ENCODE measurements around the gene ALDOC. TPM values are rescaled to one million over a fixed set of nuclear protein-coding genes. Genes with fewer than 3 reads are reported as not detected.
A peak's percentile ranks its signal among the peaks of the same experiment; 100 is the strongest.
"Not testable (repeated sequence)": the region's sequence is repeated elsewhere in the genome, so short reads cannot be mapped to it uniquely, and the experiment has no call there.

The ALDOC gene
- total RNA-seq, 1 donor from 2014 or later = 329 TPM

DNA sequence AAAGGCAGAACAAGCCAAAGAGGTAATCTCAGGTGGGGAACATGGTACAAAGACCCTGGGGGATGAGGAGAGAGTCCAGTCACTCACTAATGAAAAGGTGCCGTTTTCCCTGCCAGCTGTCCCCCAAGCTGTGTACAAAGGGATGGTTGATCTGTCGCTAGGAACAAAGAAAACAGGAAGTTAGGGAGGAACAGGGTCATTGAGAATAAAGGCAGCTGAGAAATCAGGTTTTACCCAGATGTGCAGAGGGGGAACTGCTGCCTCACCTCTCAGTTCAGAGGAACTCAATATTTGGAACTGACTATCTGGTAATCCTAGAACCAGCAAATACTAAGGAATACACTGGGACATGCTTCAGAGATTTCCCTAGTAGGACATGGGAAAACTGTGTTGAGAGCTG, 35.8 kb upstream of the ALDOC start:
- Histone ChIP-seq H3K27me3 (ENCODE audit: low read depth) (no peaks in the 10 kb centered on the region), H3K4me3 (no peak overlapping the region), H3K27ac (replicated peaks) (no peak overlapping the region), H3K36me3 (peaks cover 41% of the 10 kb centered on the region), H3K4me1 (no peaks in the 10 kb centered on the region), H3K9me3 (replicated peaks) (no peaks in the 10 kb centered on the region)
- TF ChIP-seq, protein P1, sequence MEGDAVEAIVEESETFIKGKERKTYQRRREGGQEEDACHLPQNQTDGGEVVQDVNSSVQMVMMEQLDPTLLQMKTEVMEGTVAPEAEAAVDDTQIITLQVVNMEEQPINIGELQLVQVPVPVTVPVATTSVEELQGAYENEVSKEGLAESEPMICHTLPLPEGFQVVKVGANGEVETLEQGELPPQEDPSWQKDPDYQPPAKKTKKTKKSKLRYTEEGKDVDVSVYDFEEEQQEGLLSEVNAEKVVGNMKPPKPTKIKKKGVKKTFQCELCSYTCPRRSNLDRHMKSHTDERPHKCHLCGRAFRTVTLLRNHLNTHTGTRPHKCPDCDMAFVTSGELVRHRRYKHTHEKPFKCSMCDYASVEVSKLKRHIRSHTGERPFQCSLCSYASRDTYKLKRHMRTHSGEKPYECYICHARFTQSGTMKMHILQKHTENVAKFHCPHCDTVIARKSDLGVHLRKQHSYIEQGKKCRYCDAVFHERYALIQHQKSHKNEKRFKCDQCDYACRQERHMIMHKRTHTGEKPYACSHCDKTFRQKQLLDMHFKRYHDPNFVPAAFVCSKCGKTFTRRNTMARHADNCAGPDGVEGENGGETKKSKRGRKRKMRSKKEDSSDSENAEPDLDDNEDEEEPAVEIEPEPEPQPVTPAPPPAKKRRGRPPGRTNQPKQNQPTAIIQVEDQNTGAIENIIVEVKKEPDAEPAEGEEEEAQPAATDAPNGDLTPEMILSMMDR (IDR thresholded peaks at IDR 0.05; ENCODE audit: borderline replicate concordance) = no peak
- no peak for DNase-seq
- intact Hi-C loops (cut with micrococcal nuclease) = loop anchor here (5.0 kb wide), 1 partner anchor 115 kb away; no protein-coding TSS in a partner anchor

DNA sequence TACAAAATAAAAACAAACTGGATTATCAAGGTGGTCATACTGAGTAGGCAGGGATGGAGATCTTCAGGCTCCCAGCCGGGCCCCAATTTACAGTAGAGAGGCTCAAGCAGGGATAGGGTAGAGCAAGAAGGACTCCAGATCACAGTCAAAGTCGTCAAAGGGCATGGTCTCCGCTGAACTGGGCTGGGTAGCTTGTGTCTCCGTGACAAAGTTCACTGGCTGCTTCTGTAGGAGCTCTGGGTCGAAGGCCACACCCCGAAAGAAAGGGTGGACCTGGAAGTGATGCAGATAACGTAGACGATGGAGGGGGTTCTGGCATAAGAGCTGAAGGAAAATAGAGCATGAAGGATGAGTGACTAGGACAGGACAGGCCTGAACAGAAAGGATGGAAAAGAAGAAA, 33.7 kb upstream of the ALDOC start:
- Histone ChIP-seq H3K9me3 (replicated peaks) (no peaks in the 10 kb centered on the region), H3K27ac (replicated peaks) (no peak overlapping the region), H3K27me3 (ENCODE audit: low read depth) (no peaks in the 10 kb centered on the region), H3K4me1 (no peaks in the 10 kb centered on the region), H3K4me3 (no peak overlapping the region), H3K36me3 (peaks cover 20% of the 10 kb centered on the region)
- DNase-seq = no peak
- TF ChIP-seq, protein P1 (IDR thresholded peaks at IDR 0.05; ENCODE audit: borderline replicate concordance) = no peak
- intact Hi-C loops (cut with micrococcal nuclease) = loop anchor here (5.0 kb wide), 1 partner anchor 113 kb away; no protein-coding TSS in a partner anchor

GRCh38 chr17:28604031-28604430, 27.3 kb upstream of the ALDOC start:
- H3K27ac ChIP-seq (replicated peaks); H3K9me3 ChIP-seq (replicated peaks); DNase-seq; H3K27me3 ChIP-seq (ENCODE audit: low read depth); H3K4me3 ChIP-seq; H3K36me3 ChIP-seq; intact Hi-C loops (cut with micrococcal nuclease): not testable (repeated sequence)
- peaks cover 12% of the 10 kb centered on the region for H3K4me1 ChIP-seq

- intact Hi-C loops (cut with micrococcal nuclease) = no loop called here
- peak overlapping the region; percentile 88 for H3K27ac ChIP-seq (replicated peaks)
- H3K27me3 ChIP-seq (ENCODE audit: low read depth) = no peaks in the 10 kb centered on the region
- H3K4me3 ChIP-seq = peak overlapping the region; percentile 77
- H3K4me1 ChIP-seq = peaks cover 19% of the 10 kb centered on the region
- no peaks in the 10 kb centered on the region for H3K9me3 ChIP-seq (replicated peaks)
- no peaks in the 10 kb centered on the region for H3K36me3 ChIP-seq
- TF ChIP-seq, protein P1 (IDR thresholded peaks at IDR 0.05; ENCODE audit: borderline replicate concordance) = no peak
- peak; percentile 52 for DNase-seq
These were observed 22.9 kb upstream of the ALDOC start for GRCh38 chr17:28599311-28600184.

GRCh38 chr17:28598799-28599310, 22.2 kb upstream of the ALDOC start, which contains the start of gene SPAG5:
SPAG5 (minus strand) TSS chr17:28599025; CDS start chr17:28598946, 79 bp downstream.
- TF ChIP-seq, protein P1 (IDR thresholded peaks at IDR 0.05; ENCODE audit: borderline replicate concordance) = no peak
- Histone ChIP-seq H3K36me3 (no peaks in the 10 kb centered on the region), H3K4me3 (peak within 1 kb of the TSS; percentile 77), H3K9me3 (replicated peaks) (no peaks in the 10 kb centered on the region), H3K4me1 (peaks cover 19% of the 10 kb centered on the region), H3K27ac (replicated peaks) (peak within 1 kb of the TSS; percentile 88), H3K27me3 (ENCODE audit: low read depth) (no peaks in the 10 kb centered on the region)
- DNase-seq = peak; percentile 93
- intact Hi-C loops (cut with micrococcal nuclease) = no loop called here

DNA sequence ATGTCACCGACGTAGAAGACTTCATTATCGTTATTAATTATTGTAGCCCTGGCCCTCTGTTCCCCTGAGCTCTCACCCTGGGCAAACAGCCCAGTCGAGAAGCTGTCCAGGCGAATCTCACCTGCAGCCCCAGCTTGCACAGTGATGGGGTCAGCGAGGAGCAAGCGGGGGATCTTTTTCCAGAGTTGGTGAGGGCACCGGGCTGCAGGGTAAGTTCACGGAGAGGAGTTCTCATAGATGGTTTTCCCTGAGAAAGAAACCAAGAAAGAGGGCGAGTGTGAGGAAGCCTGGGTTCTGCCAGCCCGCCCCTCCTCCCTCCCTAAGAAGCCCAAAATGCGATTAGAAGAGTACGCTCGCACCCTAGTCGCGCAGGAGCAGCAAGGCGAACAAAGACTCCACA, 21.7 kb upstream of the ALDOC start:
- Histone ChIP-seq H3K4me1 (peaks cover 19% of the 10 kb centered on the region), H3K9me3 (replicated peaks) (no peaks in the 10 kb centered on the region), H3K27ac (replicated peaks) (peak overlapping the region; percentile 88), H3K36me3 (no peaks in the 10 kb centered on the region), H3K4me3 (peak overlapping the region; percentile 77), H3K27me3 (ENCODE audit: low read depth) (no peaks in the 10 kb centered on the region)
- intact Hi-C loops (cut with micrococcal nuclease) = no loop called here
- DNase-seq = no peak
- TF ChIP-seq, protein P1 (IDR thresholded peaks at IDR 0.05; ENCODE audit: borderline replicate concordance) = no peak

Data from left ventricle myocardium inferior (tissue), 1 donor.